Measurements from ENCODE around the gene ABHD2.

DNA sequence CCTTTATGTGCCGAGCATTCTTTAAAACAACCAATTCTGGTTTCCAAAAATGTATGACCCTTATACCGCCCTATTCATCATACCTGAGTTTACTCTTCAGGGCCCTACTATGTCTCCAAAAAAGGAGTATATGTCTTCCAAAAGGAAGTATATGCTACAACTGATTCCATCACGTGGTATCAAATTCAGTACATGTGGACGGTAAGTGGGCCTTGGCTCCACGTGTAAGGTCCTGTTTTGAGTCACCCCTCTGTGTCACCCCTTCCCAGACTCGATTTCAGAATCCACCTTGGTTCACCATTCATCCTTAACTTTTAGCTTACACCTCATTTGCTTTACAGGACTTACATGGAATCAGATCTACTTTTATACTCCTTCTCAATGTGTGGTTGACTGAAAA, 37.8 kb downstream of the ABHD2 start:
- TF ChIP-seq, protein P1, sequence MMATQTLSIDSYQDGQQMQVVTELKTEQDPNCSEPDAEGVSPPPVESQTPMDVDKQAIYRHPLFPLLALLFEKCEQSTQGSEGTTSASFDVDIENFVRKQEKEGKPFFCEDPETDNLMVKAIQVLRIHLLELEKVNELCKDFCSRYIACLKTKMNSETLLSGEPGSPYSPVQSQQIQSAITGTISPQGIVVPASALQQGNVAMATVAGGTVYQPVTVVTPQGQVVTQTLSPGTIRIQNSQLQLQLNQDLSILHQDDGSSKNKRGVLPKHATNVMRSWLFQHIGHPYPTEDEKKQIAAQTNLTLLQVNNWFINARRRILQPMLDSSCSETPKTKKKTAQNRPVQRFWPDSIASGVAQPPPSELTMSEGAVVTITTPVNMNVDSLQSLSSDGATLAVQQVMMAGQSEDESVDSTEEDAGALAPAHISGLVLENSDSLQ (IDR thresholded peaks at IDR 0.05): no peak
- TF ChIP-seq SP1 (IDR thresholded peaks at IDR 0.05): no peak
- no peak for TF ChIP-seq ELF4 (IDR thresholded peaks at IDR 0.05)
